GM23338 (cell line): ENCODE data around the gene OR2V2. TPM values are rescaled to one million over a fixed set of nuclear protein-coding genes. Genes with fewer than 3 reads are reported as not detected.

ENCODE experiments used
- ATAC-seq: fragments of 200-7000 bp; cut with Tn5 transposase; 3 replicates; pipeline ENCODE4 v1.9.1; 2020
- DNase-seq: peaks from one replicate; pipeline ENCODE4 v3.0.0-alpha.2; 2015; ENCODE audit warnings: low spot score
- H2AFZ ChIP-seq: fragments of 200-600 bp; sonication (generic); 2 replicates; pipeline ENCODE4 v1.8.0; 2016; ENCODE audit warnings: antibody characterized with exemption, mild to moderate bottlenecking, moderate library complexity
- H3F3A ChIP-seq: fragments of 200-600 bp; sonication (generic); replicated peaks from 2 replicates; pipeline ENCODE4 v1.8.0; 2017; ENCODE audit warnings: antibody characterized with exemption, mixed run types, low read depth
- H3K27ac ChIP-seq: fragments of 200-600 bp; sonication (generic); 2 replicates; pipeline ENCODE4 v1.6.1; 2016; ENCODE audit warnings: low read depth
- H3K27me3 ChIP-seq: fragments of 200-600 bp; sonication (generic); 2 replicates; pipeline ENCODE4 v1.8.0; 2016; ENCODE audit warnings: mild to moderate bottlenecking, mixed run types, moderate library complexity; ENCODE audit not compliant: insufficient read depth
- H3K36me3 ChIP-seq: fragments of 200-600 bp; sonication (generic); 2 replicates; pipeline ENCODE4 v1.8.0; 2016; ENCODE audit warnings: mild to moderate bottlenecking; ENCODE audit not compliant: insufficient read depth
- H3K4me1 ChIP-seq: fragments of 200-600 bp; sonication (generic); 2 replicates; pipeline ENCODE4 v1.8.0; 2016; ENCODE audit warnings: mild to moderate bottlenecking, moderate library complexity; ENCODE audit not compliant: insufficient read depth
- H3K4me2 ChIP-seq: fragments of 200-600 bp; sonication (generic); 2 replicates; pipeline ENCODE4 v1.7.1; 2017; ENCODE audit warnings: mixed run types
- H3K4me3 ChIP-seq: fragments of 200-600 bp; sonication (generic); 2 replicates; pipeline ENCODE4 v1.6.1; 2016; ENCODE audit warnings: mixed run types
- H3K79me2 ChIP-seq: fragments of 200-600 bp; sonication (generic); replicated peaks from 2 replicates; pipeline ENCODE4 v1.8.0; 2017; ENCODE audit warnings: mild to moderate bottlenecking; ENCODE audit not compliant: insufficient read depth
- H3K9me2 ChIP-seq: fragments of 200-600 bp; sonication (generic); 2 replicates; pipeline ENCODE4 v1.8.0; 2017; ENCODE audit not compliant: insufficient read depth
- H4K20me1 ChIP-seq: fragments of 200-600 bp; sonication (generic); replicated peaks from 2 replicates; pipeline ENCODE4 v1.8.0; 2017; ENCODE audit warnings: mild to moderate bottlenecking; ENCODE audit not compliant: insufficient read depth
- H3K27ac Mint-ChIP-seq: 2 replicates; pipeline ENCODE4 v1.8.0; 2020; ENCODE audit warnings: inconsistent platforms, mild to moderate bottlenecking, moderate library complexity, mixed read lengths
- H3K27me3 Mint-ChIP-seq: 3 replicates; pipeline ENCODE4 v1.8.0; 2022; ENCODE audit warnings: low read depth, mild to moderate bottlenecking, moderate library complexity, mixed read lengths, inconsistent platforms; ENCODE audit not compliant: insufficient read depth, poor library complexity
- H3K36me3 Mint-ChIP-seq: 3 replicates; pipeline ENCODE4 v1.8.0; 2021; ENCODE audit warnings: low read depth, mild to moderate bottlenecking, inconsistent platforms, moderate library complexity, mixed read lengths
- H3K4me1 Mint-ChIP-seq: 3 replicates; pipeline ENCODE4 v1.8.0; 2020; ENCODE audit warnings: mild to moderate bottlenecking, inconsistent platforms, mixed read lengths
- H3K4me3 Mint-ChIP-seq: 3 replicates; pipeline ENCODE4 v1.8.0; 2021; ENCODE audit warnings: moderate library complexity, mild to moderate bottlenecking, inconsistent platforms, mixed read lengths
- H3K9me3 Mint-ChIP-seq: 3 replicates; pipeline ENCODE4 v1.8.0; 2020; ENCODE audit warnings: moderate library complexity, mild to moderate bottlenecking, inconsistent platforms, mixed read lengths
- CREB1 ChIP-seq: fragments of 250-450 bp; sonication (Bioruptor Pico); IDR thresholded peaks from 2 replicates; pipeline ENCODE4 v1.5.0; 2020; ENCODE audit warnings: low read depth, mild to moderate bottlenecking, moderate library complexity
- CTCF ChIP-seq, 2 experiments: fragments of 200-600 bp in 1 of 2; sonication (generic) in 1 of 2; conservative IDR thresholded peaks; 2 replicates each; pipeline versions ENCODE4 v1.5.1 to v1.6.1; 2016 to 2017; ENCODE audit warnings: antibody characterized with exemption in 2 of 2, low read depth in 2 of 2, mild to moderate bottlenecking in 2 of 2, moderate library complexity in 1 of 2
- JUNB ChIP-seq: IDR thresholded peaks from one replicate; pipeline ENCODE4 v1.6.1; 2016; ENCODE audit warnings: antibody characterized with exemption; ENCODE audit not compliant: unreplicated experiment
- POLR2AphosphoS5 ChIP-seq: IDR thresholded peaks from 2 replicates; pipeline ENCODE4 v1.6.1; 2016; ENCODE audit warnings: antibody characterized with exemption, low read depth
- ZNF114 ChIP-seq: fragments of 250-450 bp; sonication (Bioruptor Pico); IDR thresholded peaks from 2 replicates; pipeline ENCODE4 v1.5.0; 2020; ENCODE audit warnings: mild to moderate bottlenecking, moderate library complexity
- polyA plus RNA-seq: library from polyadenylated mRNA; unstranded; fragments of >200 nt; fragmentation: Nextera tagmentation; extraction: Ambion mirVana; gene quantifications from 2 replicates; pipeline ENCODE4 v1.2.1, GENCODE V29; 2016
- total RNA-seq: library from RNA; depleted of rRNA; stranded (reverse); fragments of >200 nt; shearing (Covaris generic); gene quantifications from 2 replicates; pipeline ENCODE4 v1.2.3, GENCODE V29; 2014
- TF ChIP-seq, protein P1 (sequence below): fragments of 250-450 bp; sonication (Bioruptor Pico); IDR thresholded peaks from 2 replicates; pipeline ENCODE4 v1.5.0; 2020; ENCODE audit warnings: mild to moderate bottlenecking, moderate library complexity

OR2V2 gene
- total and polyA plus RNA-seq, 2 experiments from 2014 or later = not detected

- Mint-ChIP-seq H3K27me3 (peaks cover 37% of the 10 kb centered on the region), H3K4me1 (peaks cover 17% of the 10 kb centered on the region), H3K27ac (peak overlapping the region; percentile 97), H3K9me3 (peaks cover 3% of the 10 kb centered on the region; the same call in 2 of the 3 replicates), H3K4me3 (peak overlapping the region; percentile 37), H3K36me3 (no peaks in the 10 kb centered on the region)
- Histone ChIP-seq H3K4me3 (no peak overlapping the region), H3K27ac (no peak overlapping the region), H2AFZ (no peak overlapping the region), H3F3A (no peaks in the 10 kb centered on the region; the same call in 1 of the 2 replicates), H3K27me3 (peaks cover 14% of the 10 kb centered on the region), H3K4me2 (peak overlapping the region; percentile 78; the same call in 1 of the 2 replicates), H3K9me2 (peaks cover 4% of the 10 kb centered on the region), H4K20me1 (no peaks in the 10 kb centered on the region), H3K79me2 (no peaks in the 10 kb centered on the region), H3K4me1 (peaks cover 10% of the 10 kb centered on the region), H3K36me3 (no peaks in the 10 kb centered on the region)
- ATAC-seq (peak; percentile 78), DNase-seq (peak; percentile 93)
- TF ChIP-seq CTCF (conservative IDR thresholded peaks at IDR 0.05; ENCODE audit: low read depth in 2 of 2) (peak; percentile 91 to 99), ZNF114 (CRISPR knock-in tag) (no peak)
Observed at GRCh38 chr5:181159286-181160151, 12.1 kb downstream of the OR2V2 start.

DNA sequence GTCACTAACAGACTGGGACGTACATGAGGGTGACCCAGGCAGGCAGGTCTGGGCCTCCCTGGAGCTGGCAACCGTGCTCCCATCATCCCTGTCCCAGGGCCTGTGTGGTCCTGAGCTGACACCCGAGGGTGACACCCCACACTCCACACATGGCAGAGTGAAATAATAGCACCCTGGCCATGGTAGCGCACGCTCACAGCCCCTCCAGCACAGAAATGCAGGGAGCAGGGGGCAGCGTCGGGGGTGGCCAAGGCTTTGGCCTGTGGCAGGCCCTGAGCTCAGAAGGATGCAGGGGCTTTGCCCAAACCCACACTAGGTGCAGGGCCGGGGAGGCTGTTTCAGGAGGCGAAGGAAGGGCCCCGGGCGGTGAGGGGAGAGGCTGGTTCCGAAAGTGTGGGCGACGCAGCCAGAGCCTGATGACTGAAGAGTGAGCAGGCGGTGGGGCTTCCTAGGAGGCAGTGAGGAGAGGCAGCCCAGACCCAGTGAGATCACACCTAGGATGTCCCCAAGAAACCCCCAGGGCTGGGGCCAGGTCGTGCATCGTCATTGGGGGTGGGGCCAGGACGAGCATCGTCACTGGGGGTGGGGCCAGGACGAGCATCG is 12.9 kb downstream of the OR2V2 start:
- peak overlapping the region; percentile 50 for H3K4me3 ChIP-seq
- H3K4me2 ChIP-seq = peak overlapping the region; percentile 78; the same call in 1 of the 2 replicates
- no peaks in the 10 kb centered on the region for H3K79me2 ChIP-seq
- H3K36me3 Mint-ChIP-seq = no peaks in the 10 kb centered on the region
- H3K4me3 Mint-ChIP-seq = peak overlapping the region; percentile 63; the same call in 2 of the 3 replicates
- H3K9me3 Mint-ChIP-seq = no peaks in the 10 kb centered on the region
- H2AFZ ChIP-seq = peak overlapping the region; percentile 92
- H3K27ac ChIP-seq = peak overlapping the region; percentile 90
- peaks cover 17% of the 10 kb centered on the region for H3K4me1 Mint-ChIP-seq
- H3K27ac Mint-ChIP-seq = peak overlapping the region; percentile 97
- H3F3A ChIP-seq = no peaks in the 10 kb centered on the region; the same call in 1 of the 2 replicates
- peaks cover 10% of the 10 kb centered on the region for H3K4me1 ChIP-seq
- H3K27me3 ChIP-seq = peaks cover 14% of the 10 kb centered on the region
- peaks cover 40% of the 10 kb centered on the region for H3K27me3 Mint-ChIP-seq
- no peaks in the 10 kb centered on the region for H3K36me3 ChIP-seq
- peak; percentile 66 for ATAC-seq
- no peaks in the 10 kb centered on the region; the same call in 1 of the 2 replicates for H3K9me2 ChIP-seq
- no peaks in the 10 kb centered on the region for H4K20me1 ChIP-seq
- TF ChIP-seq JUNB (no peak), CREB1 (CRISPR knock-in tag) (peak; percentile 77), POLR2AphosphoS5 (peak; percentile 62)
- TF ChIP-seq, protein P1, sequence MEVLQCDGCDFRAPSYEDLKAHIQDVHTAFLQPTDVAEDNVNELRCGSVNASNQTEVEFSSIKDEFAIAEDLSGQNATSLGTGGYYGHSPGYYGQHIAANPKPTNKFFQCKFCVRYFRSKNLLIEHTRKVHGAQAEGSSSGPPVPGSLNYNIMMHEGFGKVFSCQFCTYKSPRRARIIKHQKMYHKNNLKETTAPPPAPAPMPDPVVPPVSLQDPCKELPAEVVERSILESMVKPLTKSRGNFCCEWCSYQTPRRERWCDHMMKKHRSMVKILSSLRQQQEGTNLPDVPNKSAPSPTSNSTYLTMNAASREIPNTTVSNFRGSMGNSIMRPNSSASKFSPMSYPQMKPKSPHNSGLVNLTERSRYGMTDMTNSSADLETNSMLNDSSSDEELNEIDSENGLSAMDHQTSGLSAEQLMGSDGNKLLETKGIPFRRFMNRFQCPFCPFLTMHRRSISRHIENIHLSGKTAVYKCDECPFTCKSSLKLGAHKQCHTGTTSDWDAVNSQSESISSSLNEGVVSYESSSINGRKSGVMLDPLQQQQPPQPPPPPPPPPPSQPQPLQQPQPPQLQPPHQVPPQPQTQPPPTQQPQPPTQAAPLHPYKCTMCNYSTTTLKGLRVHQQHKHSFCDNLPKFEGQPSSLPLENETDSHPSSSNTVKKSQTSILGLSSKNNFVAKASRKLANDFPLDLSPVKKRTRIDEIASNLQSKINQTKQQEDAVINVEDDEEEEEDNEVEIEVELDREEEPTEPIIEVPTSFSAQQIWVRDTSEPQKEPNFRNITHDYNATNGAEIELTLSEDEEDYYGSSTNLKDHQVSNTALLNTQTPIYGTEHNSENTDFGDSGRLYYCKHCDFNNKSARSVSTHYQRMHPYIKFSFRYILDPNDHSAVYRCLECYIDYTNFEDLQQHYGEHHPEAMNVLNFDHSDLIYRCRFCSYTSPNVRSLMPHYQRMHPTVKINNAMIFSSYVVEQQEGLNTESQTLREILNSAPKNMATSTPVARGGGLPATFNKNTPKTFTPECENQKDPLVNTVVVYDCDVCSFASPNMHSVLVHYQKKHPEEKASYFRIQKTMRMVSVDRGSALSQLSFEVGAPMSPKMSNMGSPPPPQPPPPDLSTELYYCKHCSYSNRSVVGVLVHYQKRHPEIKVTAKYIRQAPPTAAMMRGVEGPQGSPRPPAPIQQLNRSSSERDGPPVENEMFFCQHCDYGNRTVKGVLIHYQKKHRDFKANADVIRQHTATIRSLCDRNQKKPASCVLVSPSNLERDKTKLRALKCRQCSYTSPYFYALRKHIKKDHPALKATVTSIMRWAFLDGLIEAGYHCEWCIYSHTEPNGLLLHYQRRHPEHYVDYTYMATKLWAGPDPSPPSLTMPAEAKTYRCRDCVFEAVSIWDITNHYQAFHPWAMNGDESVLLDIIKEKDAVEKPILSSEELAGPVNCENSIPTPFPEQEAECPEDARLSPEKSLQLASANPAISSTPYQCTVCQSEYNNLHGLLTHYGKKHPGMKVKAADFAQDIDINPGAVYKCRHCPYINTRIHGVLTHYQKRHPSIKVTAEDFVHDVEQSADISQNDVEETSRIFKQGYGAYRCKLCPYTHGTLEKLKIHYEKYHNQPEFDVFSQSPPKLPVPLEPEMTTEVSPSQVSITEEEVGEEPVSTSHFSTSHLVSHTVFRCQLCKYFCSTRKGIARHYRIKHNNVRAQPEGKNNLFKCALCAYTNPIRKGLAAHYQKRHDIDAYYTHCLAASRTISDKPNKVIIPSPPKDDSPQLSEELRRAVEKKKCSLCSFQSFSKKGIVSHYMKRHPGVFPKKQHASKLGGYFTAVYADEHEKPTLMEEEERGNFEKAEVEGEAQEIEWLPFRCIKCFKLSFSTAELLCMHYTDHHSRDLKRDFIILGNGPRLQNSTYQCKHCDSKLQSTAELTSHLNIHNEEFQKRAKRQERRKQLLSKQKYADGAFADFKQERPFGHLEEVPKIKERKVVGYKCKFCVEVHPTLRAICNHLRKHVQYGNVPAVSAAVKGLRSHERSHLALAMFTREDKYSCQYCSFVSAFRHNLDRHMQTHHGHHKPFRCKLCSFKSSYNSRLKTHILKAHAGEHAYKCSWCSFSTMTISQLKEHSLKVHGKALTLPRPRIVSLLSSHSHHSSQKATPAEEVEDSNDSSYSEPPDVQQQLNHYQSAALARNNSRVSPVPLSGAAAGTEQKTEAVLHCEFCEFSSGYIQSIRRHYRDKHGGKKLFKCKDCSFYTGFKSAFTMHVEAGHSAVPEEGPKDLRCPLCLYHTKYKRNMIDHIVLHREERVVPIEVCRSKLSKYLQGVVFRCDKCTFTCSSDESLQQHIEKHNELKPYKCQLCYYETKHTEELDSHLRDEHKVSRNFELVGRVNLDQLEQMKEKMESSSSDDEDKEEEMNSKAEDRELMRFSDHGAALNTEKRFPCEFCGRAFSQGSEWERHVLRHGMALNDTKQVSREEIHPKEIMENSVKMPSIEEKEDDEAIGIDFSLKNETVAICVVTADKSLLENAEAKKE = no peak
- DNase-seq = peak; percentile 91
